Measurements from ENCODE around the gene ATP1B1. TPM values are rescaled to one million over a fixed set of nuclear protein-coding genes. Genes with fewer than 3 reads are reported as not detected.
A peak's percentile ranks its signal among the peaks of the same experiment; 100 is the strongest.

The ATP1B1 gene
- total and polyA plus RNA-seq, 2 of the 13 experiments (the other 11 are each of a cell fraction or from before 2014, with no cell fraction given), result 134 to 135 TPM

DNA sequence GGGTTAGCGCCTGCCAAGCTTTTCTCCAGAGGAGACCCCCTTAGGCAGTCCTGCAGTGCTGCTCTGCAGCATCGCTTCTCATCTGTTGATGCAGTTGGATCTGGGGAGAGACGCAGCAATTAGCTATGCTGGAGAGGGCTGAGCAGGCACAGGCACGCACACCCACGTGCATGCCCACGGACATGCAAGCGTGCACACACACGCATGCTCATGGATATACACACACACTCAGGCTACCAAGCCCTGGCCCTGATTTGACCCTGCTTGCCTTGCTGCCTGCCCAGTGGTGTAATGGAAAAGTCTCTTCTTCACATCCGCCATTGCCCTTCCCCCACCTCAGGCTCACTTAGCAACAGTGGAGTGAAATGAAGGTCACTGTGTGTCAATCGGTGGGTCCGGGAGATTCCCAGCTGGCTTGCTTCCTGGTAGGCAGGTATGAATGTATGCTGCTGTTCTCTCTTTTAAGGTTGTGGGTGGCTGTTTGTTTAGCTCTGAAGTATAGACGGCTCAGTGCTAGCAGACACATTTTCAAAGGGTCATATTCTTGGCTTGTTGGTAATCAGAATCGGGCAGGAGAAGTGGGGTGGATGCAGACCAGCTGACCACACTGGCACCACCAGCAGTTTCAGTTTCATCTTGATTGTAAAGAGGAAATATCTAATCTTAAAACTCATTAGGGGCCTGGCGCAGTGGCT lies 9.5 kb downstream of the ATP1B1 start (continued):
- TF ChIP-seq MIER3 (CRISPR knock-in tag; IDR thresholded peaks at IDR 0.05; ENCODE audit: borderline replicate concordance) (peak; percentile 72; the same call in 1 of the 2 replicates), NFE2 (CRISPR knock-in tag; IDR thresholded peaks at IDR 0.05) (peak; percentile 6; the same call in 1 of the 2 replicates), MAFK (conservative IDR thresholded peaks at IDR 0.05 in 1 of 2, IDR thresholded peaks at IDR 0.05 in 1 of 2; ENCODE audit: low read length in 2 of 2) (no peak), ZFP36L2 (CRISPR knock-in tag; IDR thresholded peaks at IDR 0.05) (no peak), ZNF513 (CRISPR knock-in tag; conservative IDR thresholded peaks at IDR 0.05) (no peak), ZNF468 (CRISPR knock-in tag; IDR thresholded peaks at IDR 0.05) (no peak), MAZ (IDR thresholded peaks at IDR 0.05; ENCODE audit: borderline replicate concordance, low read depth, low read length) (no peak), MAZ (CRISPR knock-in tag; IDR thresholded peaks at IDR 0.05; ENCODE audit: low read depth) (0 out of 2 replicates have a peak, but pooled peaks have one; percentile 28), MAFF (IDR thresholded peaks at IDR 0.05; ENCODE audit: low read depth, low read length) (no peak), HNRNPK (IDR thresholded peaks at IDR 0.05; ENCODE audit: low read depth, low read length, poor library complexity, severe bottlenecking) (no peak), ZNF747 (CRISPR knock-in tag; IDR thresholded peaks at IDR 0.05; ENCODE audit: borderline replicate concordance) (peak; percentile 75; the same call in 1 of the 2 replicates), MEF2D (CRISPR knock-in tag; IDR thresholded peaks at IDR 0.05) (no peak), DDIT3 (CRISPR knock-in tag; IDR thresholded peaks at IDR 0.05) (no peak), ZNF639 (CRISPR knock-in tag; conservative IDR thresholded peaks at IDR 0.05) (no peak; the same call in 1 of the 2 replicates), ZNF746 (CRISPR knock-in tag; IDR thresholded peaks at IDR 0.05) (no peak), SP4 (CRISPR knock-in tag; IDR thresholded peaks at IDR 0.05) (no peak; the same call in 1 of the 2 replicates), SMAD3 (CRISPR knock-in tag; IDR thresholded peaks at IDR 0.05) (0 out of 2 replicates have a peak, but pooled peaks have one; percentile 38), KAT8 (CRISPR knock-in tag; IDR thresholded peaks at IDR 0.05) (peak; percentile 74), FOXJ3 (CRISPR knock-in tag; IDR thresholded peaks at IDR 0.05; ENCODE audit: borderline replicate concordance) (peak; percentile 68; the same call in 1 of the 2 replicates), MYC (CRISPR knock-in tag; IDR thresholded peaks at IDR 0.05; ENCODE audit: borderline replicate concordance) (peak; percentile 40; the same call in 1 of the 2 replicates), ZNF724P (CRISPR knock-in tag; IDR thresholded peaks at IDR 0.05; ENCODE audit: borderline replicate concordance) (no peak), ZNF615 (CRISPR knock-in tag; IDR thresholded peaks at IDR 0.05; ENCODE audit: borderline replicate concordance) (no peak)
- TF ChIP-seq, protein P1, sequence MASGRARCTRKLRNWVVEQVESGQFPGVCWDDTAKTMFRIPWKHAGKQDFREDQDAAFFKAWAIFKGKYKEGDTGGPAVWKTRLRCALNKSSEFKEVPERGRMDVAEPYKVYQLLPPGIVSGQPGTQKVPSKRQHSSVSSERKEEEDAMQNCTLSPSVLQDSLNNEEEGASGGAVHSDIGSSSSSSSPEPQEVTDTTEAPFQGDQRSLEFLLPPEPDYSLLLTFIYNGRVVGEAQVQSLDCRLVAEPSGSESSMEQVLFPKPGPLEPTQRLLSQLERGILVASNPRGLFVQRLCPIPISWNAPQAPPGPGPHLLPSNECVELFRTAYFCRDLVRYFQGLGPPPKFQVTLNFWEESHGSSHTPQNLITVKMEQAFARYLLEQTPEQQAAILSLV (CRISPR knock-in tag; IDR thresholded peaks at IDR 0.05; ENCODE audit: borderline replicate concordance), result 0 out of 2 replicates have a peak, but pooled peaks have one; percentile 61
- TF ChIP-seq, protein P2, sequence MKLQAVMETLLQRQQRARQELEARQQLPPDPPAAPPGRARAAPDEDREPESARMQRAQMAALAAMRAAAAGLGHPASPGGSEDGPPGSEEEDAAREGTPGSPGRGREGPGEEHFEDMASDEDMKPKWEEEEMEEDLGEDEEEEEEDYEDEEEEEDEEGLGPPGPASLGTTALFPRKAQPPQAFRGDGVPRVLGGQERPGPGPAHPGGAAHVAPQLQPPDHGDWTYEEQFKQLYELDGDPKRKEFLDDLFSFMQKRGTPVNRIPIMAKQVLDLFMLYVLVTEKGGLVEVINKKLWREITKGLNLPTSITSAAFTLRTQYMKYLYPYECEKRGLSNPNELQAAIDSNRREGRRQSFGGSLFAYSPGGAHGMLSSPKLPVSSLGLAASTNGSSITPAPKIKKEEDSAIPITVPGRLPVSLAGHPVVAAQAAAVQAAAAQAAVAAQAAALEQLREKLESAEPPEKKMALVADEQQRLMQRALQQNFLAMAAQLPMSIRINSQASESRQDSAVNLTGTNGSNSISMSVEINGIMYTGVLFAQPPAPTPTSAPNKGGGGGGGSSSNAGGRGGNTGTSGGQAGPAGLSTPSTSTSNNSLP (IDR thresholded peaks at IDR 0.05; ENCODE audit: low read depth, low read length), result peak; percentile 23
